K562 (cell line): ENCODE results near the gene SESN3. TPM values are rescaled to one million over a fixed set of nuclear protein-coding genes. Genes with fewer than 3 reads are reported as not detected.
A peak's percentile ranks its signal among the peaks of the same experiment; 100 is the strongest.

ENCODE experiments used
- ATAC-seq: fragments of 200-7000 bp; cut with Tn5 transposase; 3 replicates; pipeline ENCODE4 v1.9.1; 2020; ENCODE audit warnings: moderate library complexity
- BruUV-seq: library from RNA; stranded (reverse); fragments of 400-500 nt; replicated peaks from 2 replicates; lab custom pipeline; 2021; lab: Mats Ljungman, UMichigan
- CTCF ChIA-PET: fragments of 300-600 bp; formaldehyde crosslinking; extraction: SDS; loops from one replicate; lab custom pipeline; 2021; ENCODE audit warnings: low intra/inter-chr PET ratio; lab: Yijun Ruan, JAX
- POLR2A ChIA-PET: fragments of 300-600, 350-650 bp; sonication (Branson Sonifier 250); formaldehyde crosslinking; extraction: SDS; loops from one replicate; lab custom pipeline; 2021; ENCODE audit warnings: antibody characterized with exemption, inconsistent platforms; lab: Yijun Ruan, JAX
- DNase-seq, 4 experiments: peaks; one replicate each; pipeline versions ENCODE4 v3.0.0 to v3.0.0-alpha.2; 2011 to 2018; ENCODE audit warnings: low spot score in 3 of 4, mixed read lengths in 3 of 4; ENCODE audit errors: extremely low read depth in 1 of 4
- FAIRE-seq: peaks from 2 replicates; lab custom pipeline; 2011; peaks lifted over from hg19 to GRCh38; lab: Jason Lieb, UNC
- H2AFZ ChIP-seq: 2 replicates; pipeline ENCODE4 v1.6.0; 2011; ENCODE audit warnings: low read depth, low read length, control low read depth, inconsistent platforms
- H3K27ac ChIP-seq: fragments of 200-600 bp; 3 replicates; pipeline ENCODE4 v1.8.0; 2011; ENCODE audit warnings: low read depth, mild to moderate bottlenecking, control low read depth, inconsistent platforms, low read length, moderate library complexity, mixed read lengths; ENCODE audit errors: extremely low read depth
- H3K27me3 ChIP-seq, 2 experiments: fragments of 300-600 bp in 1 of 2; 2 replicates in 1 of 2; 3 replicates in 1 of 2; pipeline versions ENCODE4 v1.6.0 to v1.8.0; 2011; ENCODE audit warnings: inconsistent platforms in 2 of 2, low read length in 2 of 2, mild to moderate bottlenecking in 1 of 2, mixed read lengths in 1 of 2, moderate library complexity in 1 of 2; ENCODE audit not compliant: control insufficient read depth in 2 of 2, insufficient read depth in 2 of 2
- H3K36me3 ChIP-seq: fragments of 300-600 bp; 3 replicates; pipeline ENCODE4 v1.8.0; 2011; ENCODE audit warnings: mild to moderate bottlenecking, low read length, inconsistent platforms; ENCODE audit not compliant: control insufficient read depth, insufficient read depth
- H3K4me1 ChIP-seq, 2 experiments: fragments of 200-600 bp in 1 of 2; replicated peaks in 1 of 2; 2 replicates in 1 of 2; 3 replicates in 1 of 2; pipeline versions ENCODE4 v1.5.1 to v1.8.0; 2011; ENCODE audit warnings: inconsistent platforms in 2 of 2, low read length in 2 of 2, mild to moderate bottlenecking in 1 of 2, mixed read lengths in 1 of 2, moderate library complexity in 1 of 2; ENCODE audit not compliant: control insufficient read depth in 2 of 2, insufficient read depth in 2 of 2
- H3K4me2 ChIP-seq: 2 replicates; pipeline ENCODE4 v1.6.1; 2011; ENCODE audit warnings: low read length, control low read depth, inconsistent platforms, mixed read lengths; ENCODE audit not compliant: insufficient read depth
- H3K4me3 ChIP-seq: fragments of 200-600 bp; sonication (generic), shearing (Covaris generic); 2 replicates; pipeline ENCODE4 v1.5.1; 2016; ENCODE audit warnings: control low read depth, inconsistent platforms
- H3K79me2 ChIP-seq: fragments of 200-600 bp; 3 replicates; pipeline ENCODE4 v1.8.0; 2011; ENCODE audit warnings: low read length, inconsistent platforms; ENCODE audit not compliant: control insufficient read depth, insufficient read depth
- H3K9ac ChIP-seq, 2 experiments: 2 replicates each; pipeline versions ENCODE4 v1.6.0 to v1.6.1; 2011; ENCODE audit warnings: low read depth in 2 of 2, low read length in 2 of 2, control low read depth in 1 of 2, inconsistent platforms in 1 of 2, mild to moderate bottlenecking in 1 of 2, mixed read lengths in 1 of 2; ENCODE audit not compliant: insufficient read depth in 1 of 2
- H3K9me1 ChIP-seq: one replicate; pipeline ENCODE4 v1.6.0; 2011; ENCODE audit warnings: inconsistent platforms, mild to moderate bottlenecking, low read length, moderate library complexity; ENCODE audit not compliant: control insufficient read depth, insufficient read depth
- H3K9me3 ChIP-seq: replicated peaks from 2 replicates; pipeline ENCODE4 v1.5.1; 2011; ENCODE audit warnings: low read depth, low read length, inconsistent platforms; ENCODE audit not compliant: control insufficient read depth, insufficient read depth
- H4K20me1 ChIP-seq: replicated peaks from 2 replicates; pipeline ENCODE4 v1.6.1; 2011; ENCODE audit warnings: low read length, inconsistent platforms, mixed read lengths; ENCODE audit not compliant: control insufficient read depth, insufficient read depth
- SREBF1 ChIP-seq: fragments of 150-350 bp; IDR thresholded peaks from 2 replicates; pipeline ENCODE4 v1.6.1; 2014; ENCODE audit warnings: antibody characterized with exemption, low read depth, low read length, borderline replicate concordance
- ZNF407 ChIP-seq: fragments of 450-650 bp; IDR thresholded peaks from 2 replicates; pipeline ENCODE4 v1.6.1; 2016; ENCODE audit warnings: low read depth
- in situ Hi-C: fragments of 300-500 bp; cut with MboI; formaldehyde crosslinking; loops from 4 replicates; pipeline ENCODE4 v1.15.0; 2018; ENCODE audit warnings: inconsistent platforms, mixed read lengths
- intact Hi-C: fragments of 100-400 bp; cut with micrococcal nuclease; formaldehyde crosslinking; loops from 2 replicates; pipeline ENCODE4 v1.14.2; 2022
- polyA plus RNA-seq, 8 experiments: library from polyadenylated mRNA; depleted of rRNA in 4 of 8; stranded (reverse) in 5 of 8; unstranded in 3 of 8; fragments of >200 nt; fragmentation: Nextera tagmentation in 2 of 8; fragmentation: Illumina TruSeq in 1 of 8; extraction: Ambion mirVana in 2 of 8; extraction: Trizol in 1 of 8; gene quantifications; 2 replicates each; pipeline versions ENCODE4 v1.2.1 to v1.2.3, GENCODE V29; 2011 to 2014; ENCODE audit warnings: inconsistent platforms in 1 of 8, missing spikeins in 1 of 8
- total RNA-seq, 7 experiments: library from RNA; depleted of rRNA in 6 of 7; stranded (reverse); fragments of >200 nt in 6 of 7; fragmentation: Illumina TruSeq in 2 of 7; extraction: Trizol in 2 of 7; gene quantifications; 2 replicates each; pipeline versions ENCODE4 v1.2.1 to v1.2.3, GENCODE V29; 2011 to 2021; ENCODE audit warnings: low replicate concordance in 1 of 7

Gene SESN3
- total and polyA plus RNA-seq, 9 of the 15 experiments (the other 6 are each of a cell fraction or from before 2014, with no cell fraction given): 0.44 to 2.6 (median 1.5) TPM

- TF ChIP-seq ZNF407: no peak
Observed at GRCh38 chr11:95155385-95155784, 75.6 kb downstream of the SESN3 start (continued).

- ChIA-PET CTCF (interaction anchor here (0.7 to 1.8 kb wide), 3 partner anchors 551 to 1271 kb away, joined by 3 to 8 read pairs (median 7); no protein-coding TSS in a partner anchor), POLR2A (interaction anchor here (0.6 to 2.5 kb wide), 9 partner anchors 21 to 635 kb away, joined by 3 to 10 read pairs (median 3); partner anchors contain the start of gene FAM76B)
- Histone ChIP-seq H3K36me3 (no peaks in the 10 kb centered on the region), H3K27ac (no peak overlapping the region), H3K4me3 (no peak overlapping the region), H2AFZ (no peak overlapping the region), H4K20me1 (no peaks in the 10 kb centered on the region), H3K9me3 (peaks cover 2% of the 10 kb centered on the region; the same call in 1 of the 2 replicates), H3K4me2 (no peak overlapping the region), H3K9ac (no peak overlapping the region), H3K9me1 (no peaks in the 10 kb centered on the region), H3K79me2 (no peaks in the 10 kb centered on the region), H3K27me3 (no peaks in the 10 kb centered on the region), H3K4me1 (peaks cover 19 to 35% of the 10 kb centered on the region in 2 experiments; a peak in 4 of 5 replicates)
- in situ Hi-C loops (loop anchor here (10.0 kb wide), 1 partner anchor 150 kb away; no protein-coding TSS in a partner anchor), intact Hi-C loops (loop anchor here (1.0 to 10.0 kb wide), 5 partner anchors 153 to 1273 kb away; no protein-coding TSS in a partner anchor)
- DNase-seq (peak; percentile 29 to 77 (median 43)), ATAC-seq (peak; percentile 58), FAIRE-seq (peak; percentile 62)
- BruUV-seq: no TSS peak
- no peak for TF ChIP-seq SREBF1
Observed at GRCh38 chr11:95154514-95154913, 76.5 kb downstream of the SESN3 start.
